Measurements from ENCODE around the gene KRTAP4-8.
"Not testable (repeated sequence)": the region's sequence is repeated elsewhere in the genome, so short reads cannot be mapped to it uniquely, and the experiment has no call there.

The KRTAP4-8 gene

GRCh38 chr17:41107941-41108450 lies 10.1 kb upstream of the KRTAP4-8 start:
- DNase-seq = no peak

DNA sequence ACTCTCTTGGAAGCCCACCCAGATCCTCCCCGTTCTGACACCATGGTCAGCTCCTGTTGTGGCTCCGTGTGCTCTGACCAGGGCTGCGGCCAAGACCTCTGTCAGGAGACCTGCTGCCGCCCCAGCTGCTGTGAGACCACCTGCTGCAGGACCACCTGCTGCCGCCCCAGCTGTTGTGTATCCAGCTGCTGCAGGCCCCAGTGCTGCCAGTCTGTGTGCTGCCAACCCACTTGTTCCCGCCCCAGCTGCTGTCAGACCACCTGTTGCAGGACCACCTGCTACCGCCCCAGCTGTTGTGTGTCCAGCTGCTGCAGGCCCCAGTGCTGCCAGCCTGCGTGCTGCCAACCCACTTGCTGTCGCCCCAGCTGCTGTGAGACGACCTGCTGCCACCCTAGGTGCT lies 7.4 kb upstream of the KRTAP4-8 start, which contains the start of gene KRTAP4-9:
KRTAP4-9 (plus strand) TSS at position 43 of the 400 bp plus-strand sequence; CDS start at position 43, 0 bp downstream.
- not testable (repeated sequence) for DNase-seq

DNA sequence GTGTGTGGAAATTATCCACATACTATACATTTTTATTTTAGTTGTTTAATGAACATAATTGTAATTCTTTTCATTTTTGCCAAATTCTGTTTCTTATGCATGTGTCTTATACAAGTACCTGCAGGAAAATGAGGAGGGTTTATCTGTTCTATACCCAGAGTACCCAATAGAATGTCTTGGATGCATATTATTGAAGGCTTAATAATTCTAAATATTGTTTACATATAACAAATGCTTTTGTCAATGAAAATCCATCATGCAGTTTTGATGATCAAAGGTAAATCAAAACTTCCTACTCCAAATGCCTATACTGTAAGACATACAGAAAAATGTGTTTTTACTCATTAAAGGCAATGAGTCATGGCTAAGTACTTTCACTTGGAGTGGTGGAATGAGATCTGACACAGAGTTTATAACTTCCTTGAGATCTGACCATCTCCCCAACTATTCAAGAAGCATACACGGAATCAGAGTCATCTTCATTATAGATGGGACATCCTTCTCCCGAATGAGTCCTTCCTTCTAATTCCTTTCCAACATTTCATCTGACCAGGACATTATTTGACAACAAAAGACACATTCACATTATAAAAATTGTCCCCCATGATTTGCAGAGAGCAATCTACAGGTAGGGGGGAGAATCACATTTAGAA lies 6.6 kb upstream of the KRTAP4-8 start:
- DNase-seq = not testable (repeated sequence)

DNA sequence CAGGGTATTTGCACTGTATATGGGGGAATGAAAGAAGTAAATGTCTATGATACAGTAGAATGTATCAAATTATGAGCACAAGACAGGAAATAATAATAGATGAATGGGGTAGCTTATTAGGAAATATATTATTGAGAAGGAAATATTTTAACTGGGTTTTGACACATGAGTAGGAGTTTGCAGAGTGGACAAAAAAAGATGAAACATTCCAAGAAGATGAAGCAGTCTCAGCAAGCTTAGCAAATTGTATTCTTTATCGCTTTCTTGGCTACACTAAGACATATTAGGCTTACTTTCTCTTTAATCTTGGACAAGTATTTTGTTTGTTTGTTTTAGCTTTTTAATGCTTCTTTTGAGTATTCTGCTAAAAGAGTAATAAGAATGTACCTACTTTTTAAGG lies 6.0 kb upstream of the KRTAP4-8 start:
- no peak for DNase-seq

GRCh38 chr17:41101586-41102259 lies 3.8 kb upstream of the KRTAP4-8 start, which contains the start of gene KRTAP4-16:
TSS of gene KRTAP4-16 (minus strand) at chr17:41102209. CDS start at chr17:41102209, 0 bp downstream.
- no peak for DNase-seq

- not testable (repeated sequence) for DNase-seq
Measured at GRCh38 chr17:41099682-41100480, 1.9 kb upstream of the KRTAP4-8 start.

- DNase-seq = no peak
Measured at GRCh38 chr17:41098481-41098880, 539 bp upstream of the KRTAP4-8 start.

GRCh38 chr17:41096055-41096454 lies 1.9 kb downstream of the KRTAP4-8 start:
- DNase-seq = no peak

DNA sequence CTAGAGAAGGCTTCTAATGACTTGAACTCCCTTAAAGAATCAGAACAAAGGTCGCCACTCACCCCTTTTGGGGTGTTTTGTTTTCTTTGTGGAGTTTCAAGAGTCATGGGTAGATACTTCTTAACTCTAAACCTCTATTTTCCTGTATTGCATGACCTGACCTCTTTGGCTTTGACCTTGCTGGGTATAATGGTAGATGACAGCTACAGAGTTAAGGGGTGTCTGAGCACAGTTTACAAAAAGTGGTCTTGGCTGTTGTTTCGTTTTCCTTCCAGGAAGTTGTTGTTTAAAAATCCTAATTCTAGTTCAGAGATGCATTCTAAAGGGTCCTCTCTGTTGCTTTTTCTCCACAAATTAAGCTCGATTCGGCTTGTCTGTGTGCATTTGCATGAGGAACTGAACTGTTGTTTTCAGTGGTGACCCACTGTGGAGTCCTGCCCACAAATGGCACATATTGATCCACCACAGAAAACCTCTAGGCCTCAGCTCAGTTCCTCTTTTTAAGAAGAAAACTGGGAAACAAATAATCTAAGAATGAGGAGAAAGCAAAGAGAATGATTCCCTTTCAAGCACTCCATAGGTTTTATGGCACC lies 9.1 kb downstream of the KRTAP4-8 start:
- not testable (repeated sequence) for DNase-seq

DNA sequence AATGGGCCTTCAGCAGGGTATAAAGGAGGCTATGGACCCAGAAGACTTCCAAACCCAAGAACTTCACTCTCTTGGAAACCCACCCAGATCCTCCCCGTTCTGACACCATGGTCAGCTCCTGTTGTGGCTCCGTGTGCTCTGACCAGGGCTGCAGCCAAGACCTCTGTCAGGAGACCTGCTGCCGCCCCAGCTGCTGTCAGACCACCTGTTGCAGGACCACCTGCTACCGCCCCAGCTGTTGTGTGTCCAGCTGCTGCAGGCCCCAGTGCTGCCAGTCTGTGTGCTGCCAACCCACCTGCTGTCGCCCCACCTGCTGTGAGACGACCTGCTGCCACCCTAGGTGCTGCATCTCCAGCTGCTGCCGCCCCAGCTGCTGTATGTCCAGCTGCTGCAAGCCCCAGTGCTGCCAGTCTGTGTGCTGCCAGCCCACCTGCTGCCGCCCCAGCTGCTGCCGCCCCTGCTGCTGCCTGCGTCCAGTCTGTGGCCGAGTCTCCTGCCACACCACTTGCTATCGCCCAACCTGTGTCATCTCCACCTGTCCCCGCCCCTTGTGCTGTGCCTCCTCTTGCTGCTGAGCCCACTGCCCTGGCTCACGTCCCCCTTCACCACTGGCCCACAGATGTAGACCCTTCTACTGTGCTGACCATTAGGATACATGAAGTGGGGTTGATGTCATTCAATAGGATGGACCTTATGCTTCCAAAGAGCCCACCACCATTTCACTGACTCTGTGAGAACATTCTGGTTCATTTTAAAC lies 13.7 kb downstream of the KRTAP4-8 start, which contains the start of gene KRTAP4-7:
KRTAP4-7 (plus strand) TSS at position 51 of the 757 bp plus-strand sequence; CDS start at position 108, 57 bp downstream.
- not testable (repeated sequence) for DNase-seq

- DNase-seq = not testable (repeated sequence)
Measured at GRCh38 chr17:41083427-41083826, 14.5 kb downstream of the KRTAP4-8 start.

DNA sequence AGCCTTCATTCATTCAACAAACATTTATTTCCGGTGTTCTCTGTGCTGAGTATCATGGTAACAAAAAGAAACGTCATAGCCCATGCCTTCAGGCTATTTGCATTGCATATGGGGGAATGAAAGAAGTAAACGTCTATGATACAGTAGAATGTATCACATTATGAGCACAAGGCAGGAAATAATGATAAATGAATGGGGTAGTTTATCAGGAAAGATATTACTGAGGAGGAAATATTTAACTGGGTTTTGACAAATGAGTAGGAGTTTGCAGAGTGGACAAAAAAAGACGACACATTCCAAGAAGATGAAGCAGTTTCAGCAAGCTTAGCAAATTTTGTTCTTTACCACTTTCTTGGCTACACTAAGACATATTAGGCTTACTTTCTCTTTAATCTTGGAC lies 15.3 kb downstream of the KRTAP4-8 start:
- no peak for DNase-seq

DNA sequence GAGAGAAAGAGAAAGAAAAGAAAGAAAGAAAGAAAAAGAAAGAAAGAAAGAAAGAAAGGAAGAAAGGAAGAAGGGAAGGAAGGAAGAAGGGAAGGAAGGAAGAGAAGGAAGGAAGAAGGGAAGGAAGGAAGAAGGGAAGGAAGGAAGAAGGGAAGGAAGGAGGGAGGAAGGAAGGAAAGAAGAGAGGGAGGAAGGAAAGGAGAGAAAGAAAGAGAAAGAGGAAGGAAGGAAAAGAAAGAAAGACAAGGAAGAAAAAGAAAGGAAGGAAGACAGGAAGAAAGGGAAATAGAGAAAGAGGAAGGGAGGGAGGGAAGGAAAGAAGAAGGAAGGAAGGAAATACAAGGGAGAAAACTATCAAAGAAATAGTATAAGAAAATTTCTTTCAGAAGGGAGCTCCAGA lies 21.2 kb downstream of the KRTAP4-8 start:
- DNase-seq = no peak

- DNase-seq = no peak
Measured at GRCh38 chr17:41073676-41074075, 24.3 kb downstream of the KRTAP4-8 start.

GRCh38 chr17:41071606-41072360 lies 26.2 kb downstream of the KRTAP4-8 start:
- no peak for DNase-seq

DNA sequence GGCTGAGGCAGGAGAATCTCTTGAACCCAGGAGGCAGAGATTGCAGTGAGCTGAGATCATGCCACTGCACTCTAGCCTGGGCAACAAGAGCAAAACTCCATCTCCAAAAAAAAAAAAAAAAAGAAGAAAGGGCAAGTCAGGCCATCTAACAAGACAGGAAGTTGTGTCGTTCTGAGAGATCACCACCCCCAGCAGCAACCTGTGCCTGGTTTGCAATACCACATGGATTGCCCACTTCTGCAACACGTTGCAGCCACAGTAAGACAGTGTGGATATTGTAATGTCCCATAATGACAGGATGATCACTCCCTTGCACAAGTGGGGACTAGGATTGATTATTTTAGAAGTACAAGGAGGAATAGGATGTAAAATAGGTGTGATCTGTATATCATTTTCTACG lies 28.9 kb downstream of the KRTAP4-8 start:
- DNase-seq = peak; percentile 42 to 58

DNA sequence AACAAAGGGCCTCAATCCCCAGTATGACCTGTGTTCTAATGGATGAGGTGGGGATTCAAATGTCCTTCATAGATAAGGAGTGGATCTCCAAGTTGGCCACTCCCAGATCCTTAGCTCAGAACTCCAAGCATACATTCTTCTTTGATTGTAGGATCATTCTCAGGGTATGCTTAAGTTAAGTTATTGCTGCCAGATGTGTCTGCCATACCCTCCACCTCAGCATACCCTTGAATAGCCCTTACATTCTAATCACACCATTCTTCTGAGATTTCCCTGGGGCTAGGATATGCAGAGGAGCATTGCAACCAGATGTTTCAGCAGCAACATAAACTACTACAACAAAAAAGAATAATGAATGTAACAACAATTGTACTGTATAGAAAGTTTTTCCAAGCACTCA lies 30.7 kb downstream of the KRTAP4-8 start:
- DNase-seq = no peak

DNA sequence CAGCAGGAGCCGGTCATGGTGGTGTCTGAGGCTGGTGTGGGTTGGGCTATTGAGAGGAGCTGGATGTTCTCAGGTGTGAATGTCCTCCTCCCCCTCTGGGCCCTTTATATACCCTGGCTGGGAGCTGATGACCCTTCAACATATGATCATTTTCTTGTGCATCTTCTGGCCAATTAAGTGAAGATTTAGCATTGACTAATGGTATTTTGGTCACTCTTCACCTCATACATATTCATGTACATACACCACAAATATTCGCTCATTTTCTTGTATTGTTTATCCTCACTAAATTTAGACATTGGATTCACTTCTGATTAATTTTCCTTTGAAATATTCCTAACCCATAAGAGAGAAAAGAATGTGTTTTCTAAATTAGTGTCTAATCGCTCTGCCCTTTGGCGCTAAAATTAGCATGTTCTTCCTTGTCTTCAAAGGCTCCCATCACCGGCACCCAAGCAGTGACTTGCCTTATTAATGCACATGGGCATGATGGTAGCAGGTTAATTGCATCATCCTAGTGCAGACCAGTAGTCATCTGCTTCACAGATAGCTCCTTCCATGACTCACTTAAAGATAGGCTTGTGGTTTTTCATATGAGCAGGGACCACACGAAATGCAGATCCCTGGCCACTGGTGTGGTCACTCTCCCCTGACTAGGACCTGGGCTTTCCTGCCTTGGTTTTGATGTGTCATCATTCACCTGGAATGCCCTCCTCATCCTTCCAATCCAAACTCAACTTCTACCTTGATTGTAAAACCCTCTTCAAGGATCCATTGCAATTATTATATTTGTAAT lies 31.9 kb downstream of the KRTAP4-8 start, which contains the start of gene KRTAP2-4:
KRTAP2-4 (minus strand) TSS at position 51 of the 796 bp plus-strand sequence; CDS start at position 17, 34 bp downstream.
- peak; percentile 34 to 58 for DNase-seq

- not testable (repeated sequence) for DNase-seq
Measured at GRCh38 chr17:41065016-41065689, 32.8 kb downstream of the KRTAP4-8 start.

Data from AML-193 (cell line).